DOHH2 (cell line): ENCODE results near the gene DEPDC1B.

ENCODE experiments used
- H3F3A ChIP-seq: fragments of 200-600 bp; sonication (generic), shearing (Covaris generic); 2 replicates; pipeline ENCODE4 v1.6.0; 2016; ENCODE audit warnings: antibody characterized with exemption, mild to moderate bottlenecking; ENCODE audit not compliant: control insufficient read depth, insufficient read depth
- H3K27ac ChIP-seq: fragments of 200-600 bp; sonication (generic); 2 replicates; pipeline ENCODE4 v1.5.1; 2014; ENCODE audit warnings: low read depth, mild to moderate bottlenecking, low read length, moderate library complexity
- H3K27me3 ChIP-seq: fragments of 200-600 bp; sonication (generic); 2 replicates; pipeline ENCODE4 v1.6.1; 2014; ENCODE audit warnings: mild to moderate bottlenecking, low read length, mixed read lengths; ENCODE audit not compliant: control insufficient read depth
- H3K36me3 ChIP-seq: fragments of 200-600 bp; sonication (generic); 2 replicates; pipeline ENCODE4 v1.6.1; 2014; ENCODE audit warnings: mild to moderate bottlenecking, low read length, moderate library complexity, mixed read lengths; ENCODE audit not compliant: control insufficient read depth
- H3K4me1 ChIP-seq: fragments of 200-600 bp; sonication (generic); 2 replicates; pipeline ENCODE4 v1.6.1; 2014; ENCODE audit warnings: mild to moderate bottlenecking, low read length, mixed read lengths; ENCODE audit not compliant: control insufficient read depth
- H3K4me2 ChIP-seq: fragments of 200-600 bp; sonication (generic); 2 replicates; pipeline ENCODE4 v1.6.0; 2014; ENCODE audit warnings: mild to moderate bottlenecking, low read length, moderate library complexity
- H3K4me3 ChIP-seq: fragments of 200-600 bp; sonication (generic); 2 replicates; pipeline ENCODE4 v1.5.1; 2014; ENCODE audit warnings: mild to moderate bottlenecking, low read length, mixed read lengths
- H3K79me2 ChIP-seq: fragments of 200-600 bp; sonication (generic); 2 replicates; pipeline ENCODE4 v1.6.1; 2014; ENCODE audit warnings: mild to moderate bottlenecking, low read length, mixed read lengths; ENCODE audit not compliant: control insufficient read depth
- H3K9me2 ChIP-seq: fragments of 200-600 bp; sonication (generic); replicated peaks from 2 replicates; pipeline ENCODE4 v1.6.1; 2014; ENCODE audit warnings: mild to moderate bottlenecking, low read length, mixed read lengths; ENCODE audit not compliant: control insufficient read depth
- H3K9me3 ChIP-seq: fragments of 200-600 bp; sonication (generic); 2 replicates; pipeline ENCODE4 v1.6.1; 2014; ENCODE audit warnings: antibody characterized with exemption, low read length, mixed read lengths; ENCODE audit not compliant: control insufficient read depth, insufficient read depth
- H4K20me1 ChIP-seq: fragments of 200-600 bp; sonication (generic); 2 replicates; pipeline ENCODE4 v1.6.0; 2014; ENCODE audit warnings: low read depth, mild to moderate bottlenecking, antibody characterized with exemption, low read length, moderate library complexity; ENCODE audit not compliant: control insufficient read depth, insufficient read depth
- CTCF ChIP-seq: fragments of 200-600 bp; sonication (generic); IDR thresholded peaks from one replicate; pipeline ENCODE4 v1.5.1; 2014; ENCODE audit warnings: antibody characterized with exemption, mild to moderate bottlenecking, low read depth, low read length; ENCODE audit not compliant: poor library complexity, severe bottlenecking
- EZH2phosphoT487 ChIP-seq: fragments of 200-600 bp; sonication (generic); IDR thresholded peaks from 2 replicates; pipeline ENCODE4 v1.6.1; 2017; ENCODE audit warnings: borderline replicate concordance, mild to moderate bottlenecking, antibody characterized with exemption, low read length, moderate library complexity, mixed read lengths

Gene DEPDC1B

GRCh38 chr5:60672693-60673264 is 27.2 kb downstream of the DEPDC1B start:
- H3K4me1 ChIP-seq: no peaks in the 10 kb centered on the region
- H3K27me3 ChIP-seq: no peaks in the 10 kb centered on the region
- no peak overlapping the region for H3K4me2 ChIP-seq
- H3K4me3 ChIP-seq: no peak overlapping the region
- 0 out of 2 replicates have a peak, but pooled peaks cover 5% of the 10 kb centered on the region for H3F3A ChIP-seq
- peaks cover 37% of the 10 kb centered on the region for H3K79me2 ChIP-seq
- H4K20me1 ChIP-seq: no peaks in the 10 kb centered on the region
- H3K36me3 ChIP-seq: no peaks in the 10 kb centered on the region
- TF ChIP-seq EZH2phosphoT487 (no peak), CTCF (no peak)
- no peak overlapping the region for H3K27ac ChIP-seq
- H3K9me3 ChIP-seq: no peaks in the 10 kb centered on the region
- no peaks in the 10 kb centered on the region for H3K9me2 ChIP-seq

GRCh38 chr5:60671899-60672692 is 27.9 kb downstream of the DEPDC1B start:
- Histone ChIP-seq H3K36me3 (no peaks in the 10 kb centered on the region), H3K4me2 (no peak overlapping the region), H3K4me3 (no peak overlapping the region), H3K79me2 (peaks cover 35% of the 10 kb centered on the region), H3K27me3 (no peaks in the 10 kb centered on the region), H3F3A (0 out of 2 replicates have a peak, but pooled peaks cover 5% of the 10 kb centered on the region), H4K20me1 (no peaks in the 10 kb centered on the region), H3K4me1 (no peaks in the 10 kb centered on the region), H3K27ac (no peak overlapping the region), H3K9me3 (no peaks in the 10 kb centered on the region), H3K9me2 (no peaks in the 10 kb centered on the region)
- TF ChIP-seq EZH2phosphoT487 (no peak), CTCF (no peak)

- Histone ChIP-seq H3K4me1 (no peaks in the 10 kb centered on the region), H4K20me1 (no peaks in the 10 kb centered on the region), H3K4me2 (no peak overlapping the region), H3K4me3 (no peak overlapping the region), H3K27ac (no peak overlapping the region), H3K27me3 (no peaks in the 10 kb centered on the region), H3K79me2 (peaks cover 32% of the 10 kb centered on the region), H3K9me3 (no peaks in the 10 kb centered on the region), H3F3A (0 out of 2 replicates have a peak, but pooled peaks cover 5% of the 10 kb centered on the region), H3K36me3 (peaks cover 10% of the 10 kb centered on the region; the same call in 1 of the 2 replicates), H3K9me2 (no peaks in the 10 kb centered on the region)
- TF ChIP-seq CTCF (no peak), EZH2phosphoT487 (no peak)
Measured at GRCh38 chr5:60670749-60671148, 29.2 kb downstream of the DEPDC1B start.
